ENCODE results near the gene ZNF892.
"Not testable (repeated sequence)": the region's sequence is repeated elsewhere in the genome, so short reads cannot be mapped to it uniquely, and the experiment has no call there.

The ZNF892 gene

DNA sequence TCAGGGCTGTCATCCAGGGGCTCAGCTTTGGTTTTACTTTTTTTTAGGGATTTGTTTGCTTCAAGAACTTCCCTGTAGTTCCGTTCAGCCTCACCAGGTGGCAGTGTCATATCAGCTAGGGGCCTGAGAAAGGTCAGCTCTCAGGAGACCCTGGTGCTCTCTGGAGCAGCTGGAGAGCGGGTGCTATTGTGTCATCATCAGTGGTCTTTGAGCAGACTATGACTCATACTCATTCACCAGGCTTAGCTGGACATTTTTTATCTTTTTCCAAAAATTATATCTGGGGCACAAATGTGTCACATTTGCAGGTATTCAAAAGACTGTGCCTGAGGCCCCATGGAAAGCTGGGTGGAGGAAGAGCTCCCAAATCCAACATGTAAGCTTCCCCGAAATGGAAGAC, 24.4 kb downstream of the ZNF892 start:
- no peak for FAIRE-seq

DNA sequence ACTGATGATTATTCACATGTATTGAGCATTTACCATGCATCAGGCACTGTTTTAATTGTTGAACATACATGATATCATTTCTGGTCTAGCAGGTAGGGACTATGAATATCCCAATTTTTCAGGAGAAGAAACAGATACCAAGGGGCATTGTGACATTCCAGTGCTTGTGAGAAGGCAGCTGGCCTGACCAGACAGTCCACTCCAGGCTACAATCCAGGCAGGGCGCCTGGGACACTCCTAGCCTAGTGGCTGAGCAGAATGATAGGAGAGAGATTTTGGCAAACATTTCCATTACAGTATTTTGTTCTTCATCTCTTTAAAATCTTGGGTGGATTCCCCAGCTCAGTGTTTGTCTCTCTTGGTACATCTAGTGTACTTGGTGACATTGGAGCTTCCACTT, 24.9 kb downstream of the ZNF892 start:
- FAIRE-seq: no peak

DNA sequence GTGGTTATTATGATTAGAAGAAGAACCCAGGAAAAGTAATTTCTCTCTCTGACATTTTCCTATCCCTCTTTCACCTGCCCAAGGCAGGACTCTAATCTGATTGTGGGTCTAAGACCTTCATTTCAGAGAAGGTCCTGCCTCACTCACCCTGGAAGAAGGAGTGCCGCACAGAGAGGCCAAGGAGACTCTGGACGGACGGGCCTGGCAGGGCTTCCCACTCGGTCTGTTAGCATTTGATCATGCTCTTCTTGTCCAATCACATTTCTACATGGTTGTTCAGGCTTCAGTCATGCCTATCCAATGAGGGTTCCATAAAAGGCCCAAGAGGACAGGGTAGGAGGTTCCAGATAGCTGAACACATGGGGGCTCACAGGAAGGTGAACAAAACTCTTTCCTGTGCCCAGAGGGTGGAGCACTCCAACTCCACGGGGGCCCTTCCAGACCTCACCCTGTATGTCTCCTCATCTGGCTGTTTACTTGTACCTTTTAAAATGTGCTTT, 27.0 kb downstream of the ZNF892 start:
- no peak for FAIRE-seq

DNA sequence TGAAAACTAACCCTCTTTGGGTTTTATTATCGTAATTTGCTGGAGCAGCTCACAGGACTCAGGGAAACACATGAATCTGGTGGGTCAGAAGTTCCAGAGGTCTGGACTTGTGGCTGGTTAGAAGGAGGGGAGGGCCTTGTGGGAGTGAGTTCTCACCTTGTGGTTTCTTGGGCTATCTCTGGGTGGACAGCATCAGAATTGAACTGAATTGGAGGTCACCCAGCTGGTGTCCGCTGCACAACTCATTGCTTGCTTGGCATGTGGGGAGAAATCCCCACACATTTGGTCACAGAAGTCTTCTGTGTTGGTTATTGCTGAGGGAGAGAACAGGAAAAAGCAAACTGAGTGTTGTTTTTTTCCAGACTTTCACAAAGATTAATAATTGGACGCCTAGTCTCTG, 27.5 kb downstream of the ZNF892 start:
- no peak for FAIRE-seq

DNA sequence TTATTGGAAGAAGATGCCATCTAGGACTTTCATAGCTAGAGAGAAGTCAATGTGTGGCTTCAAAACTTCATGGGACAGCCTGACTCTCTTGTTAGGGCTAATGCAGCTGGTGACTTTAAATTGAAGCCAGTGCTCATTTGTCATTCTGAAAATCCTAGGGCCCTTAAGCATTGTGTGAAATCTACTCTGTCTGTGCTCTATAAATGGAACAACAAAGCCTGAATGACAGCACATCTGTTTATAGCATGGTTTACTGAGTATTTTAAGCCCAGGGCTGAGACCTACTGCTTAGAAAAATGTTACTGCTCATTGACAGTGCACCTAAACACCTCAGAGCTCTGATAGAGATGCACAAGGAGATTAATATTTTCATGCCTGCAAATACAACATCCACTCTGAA, 30.8 kb downstream of the ZNF892 start:
- FAIRE-seq: no peak

DNA sequence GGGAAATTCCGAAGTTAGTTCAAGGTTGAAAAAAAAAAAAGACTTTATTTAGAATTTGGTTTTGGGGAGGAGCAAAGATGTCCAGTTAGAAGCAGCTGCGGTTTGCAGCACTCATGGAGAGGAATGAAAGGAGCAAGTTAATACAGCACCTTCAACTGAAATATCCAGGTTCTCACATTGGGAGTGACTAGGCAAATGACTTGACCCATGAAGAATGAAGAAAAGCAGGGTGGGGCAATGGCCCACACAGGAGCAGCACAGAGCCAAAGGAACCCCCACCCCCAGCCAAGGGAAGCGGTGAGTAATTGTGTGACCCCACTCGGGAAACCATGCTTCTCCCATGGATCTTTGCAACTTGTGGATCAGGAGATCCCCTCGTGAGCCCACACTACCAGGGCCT, 32.8 kb downstream of the ZNF892 start:
- FAIRE-seq: no peak

DNA sequence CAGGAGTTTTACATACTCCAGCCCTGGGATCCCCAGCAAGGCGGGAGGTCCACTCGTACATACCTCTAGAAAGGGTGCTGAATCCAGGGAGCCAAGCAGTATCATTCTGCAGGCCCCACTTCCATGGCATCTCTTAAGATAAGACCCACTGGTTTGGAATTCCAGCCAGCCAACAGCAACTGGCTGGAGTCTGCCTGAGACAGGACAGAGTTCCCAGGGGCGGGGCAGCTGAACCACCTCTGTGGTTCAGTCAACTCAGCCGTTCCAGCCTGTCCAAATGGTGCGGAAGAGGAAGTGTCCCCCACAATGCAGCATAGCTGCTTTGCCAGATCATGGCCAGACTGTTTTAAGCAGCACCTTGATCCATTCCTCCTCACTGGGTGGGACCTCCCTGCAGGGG, 33.2 kb downstream of the ZNF892 start:
- no peak for FAIRE-seq

DNA sequence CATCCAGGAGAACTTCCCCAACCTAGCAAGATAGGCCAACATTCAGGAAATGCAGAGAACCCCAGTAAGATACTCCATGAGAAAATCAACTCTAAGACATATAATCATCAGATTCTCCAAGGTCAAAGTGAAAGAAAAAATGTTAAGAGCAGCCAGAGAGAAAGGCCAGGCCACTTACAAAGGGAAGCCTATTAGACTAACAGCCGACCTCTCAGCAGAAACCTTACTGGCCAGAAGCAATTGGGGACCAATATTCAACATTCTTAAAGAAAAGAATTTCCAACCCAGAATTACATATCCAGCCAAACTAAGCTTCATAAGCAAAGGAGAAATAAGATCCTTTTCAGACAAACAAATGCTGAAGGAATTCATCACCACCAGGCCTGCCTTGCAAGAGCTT, 34.8 kb downstream of the ZNF892 start:
- not testable (repeated sequence) for FAIRE-seq

Measured in endometrium (tissue), 2 donors.